Bronchial epithelial cell (primary cell): ENCODE data around the gene PITHD1. TPM values are rescaled to one million over a fixed set of nuclear protein-coding genes. Genes with fewer than 3 reads are reported as not detected.

Experiments
- DNase-seq: peaks from one replicate; pipeline ENCODE4 v3.0.0-alpha.2; 2010; ENCODE audit warnings: low read depth
- FAIRE-seq: peaks from 2 replicates; lab custom pipeline; 2011; peaks lifted over from hg19 to GRCh38; lab: Jason Lieb, UNC
- H3K27me3 ChIP-seq: 2 replicates; pipeline ENCODE4 v1.5.1; 2011; ENCODE audit warnings: low read length; ENCODE audit not compliant: control insufficient read depth, insufficient read depth
- H3K36me3 ChIP-seq: 2 replicates; pipeline ENCODE4 v1.5.1; 2011; ENCODE audit warnings: low read length; ENCODE audit not compliant: control insufficient read depth, insufficient read depth
- H3K4me3 ChIP-seq: 2 replicates; pipeline ENCODE4 v1.5.1; 2011; ENCODE audit warnings: mild to moderate bottlenecking, low read depth, low read length, control low read depth
- total RNA-seq: library from RNA; depleted of rRNA; stranded (reverse); fragments of >200 nt; gene quantifications from 2 replicates; pipeline ENCODE4 v1.2.1, GENCODE V29; 2014
- TF ChIP-seq, protein P1 (sequence below): IDR thresholded peaks from 2 replicates; pipeline ENCODE4 v1.5.1; 2011; ENCODE audit warnings: mild to moderate bottlenecking, moderate library complexity, low read length, control low read depth, inconsistent platforms; ENCODE audit not compliant: insufficient read depth, severe bottlenecking

PITHD1 gene
- total RNA-seq, 1 donor from 2014 or later: 66.1 TPM

- peak; percentile 57 for DNase-seq
- H3K27me3 ChIP-seq: no peaks in the 10 kb centered on the region
- peak; percentile 94 for FAIRE-seq
- no peak overlapping the region for H3K4me3 ChIP-seq
- TF ChIP-seq, protein P1, sequence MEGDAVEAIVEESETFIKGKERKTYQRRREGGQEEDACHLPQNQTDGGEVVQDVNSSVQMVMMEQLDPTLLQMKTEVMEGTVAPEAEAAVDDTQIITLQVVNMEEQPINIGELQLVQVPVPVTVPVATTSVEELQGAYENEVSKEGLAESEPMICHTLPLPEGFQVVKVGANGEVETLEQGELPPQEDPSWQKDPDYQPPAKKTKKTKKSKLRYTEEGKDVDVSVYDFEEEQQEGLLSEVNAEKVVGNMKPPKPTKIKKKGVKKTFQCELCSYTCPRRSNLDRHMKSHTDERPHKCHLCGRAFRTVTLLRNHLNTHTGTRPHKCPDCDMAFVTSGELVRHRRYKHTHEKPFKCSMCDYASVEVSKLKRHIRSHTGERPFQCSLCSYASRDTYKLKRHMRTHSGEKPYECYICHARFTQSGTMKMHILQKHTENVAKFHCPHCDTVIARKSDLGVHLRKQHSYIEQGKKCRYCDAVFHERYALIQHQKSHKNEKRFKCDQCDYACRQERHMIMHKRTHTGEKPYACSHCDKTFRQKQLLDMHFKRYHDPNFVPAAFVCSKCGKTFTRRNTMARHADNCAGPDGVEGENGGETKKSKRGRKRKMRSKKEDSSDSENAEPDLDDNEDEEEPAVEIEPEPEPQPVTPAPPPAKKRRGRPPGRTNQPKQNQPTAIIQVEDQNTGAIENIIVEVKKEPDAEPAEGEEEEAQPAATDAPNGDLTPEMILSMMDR: peak; percentile 80
- H3K36me3 ChIP-seq: peaks cover 8% of the 10 kb centered on the region
Observed at GRCh38 chr1:23810818-23811540, 32.8 kb downstream of the PITHD1 start.

- TF ChIP-seq, protein P1: no peak
- DNase-seq (no peak), FAIRE-seq (no peak)
- H3K36me3 ChIP-seq: peaks cover 8% of the 10 kb centered on the region
- H3K4me3 ChIP-seq: no peak overlapping the region
- H3K27me3 ChIP-seq: no peaks in the 10 kb centered on the region
Observed at GRCh38 chr1:23814016-23814415, 35.8 kb downstream of the PITHD1 start.

- no peak for FAIRE-seq
- Histone ChIP-seq H3K27me3 (no peaks in the 10 kb centered on the region), H3K36me3 (peaks cover 8% of the 10 kb centered on the region), H3K4me3 (no peak overlapping the region)
- TF ChIP-seq, protein P1: no peak
- no peak for DNase-seq
Observed at GRCh38 chr1:23816361-23816760, 38.1 kb downstream of the PITHD1 start.

DNA sequence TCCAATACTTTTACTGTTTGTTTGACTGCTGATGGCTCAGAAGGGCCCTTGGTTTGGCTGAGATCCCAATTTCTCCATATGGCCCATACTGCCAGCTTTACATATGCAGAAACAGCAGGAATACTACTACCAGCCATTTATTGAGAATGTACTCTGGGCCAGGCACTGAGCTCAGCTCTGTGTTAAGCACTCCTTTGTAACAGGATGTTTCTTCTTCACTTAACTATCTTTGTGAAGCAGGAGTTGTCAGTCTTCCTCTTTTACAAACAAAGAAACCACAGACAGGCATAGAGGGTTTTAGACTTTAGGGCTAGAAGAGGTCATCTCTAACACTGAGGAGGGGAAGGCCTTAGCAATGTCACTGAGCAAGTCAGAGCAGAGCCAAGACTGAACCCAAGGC, 38.7 kb downstream of the PITHD1 start:
- Histone ChIP-seq H3K4me3 (no peak overlapping the region), H3K36me3 (peaks cover 8% of the 10 kb centered on the region), H3K27me3 (no peaks in the 10 kb centered on the region)
- no peak for DNase-seq
- no peak for FAIRE-seq
- TF ChIP-seq, protein P1: no peak

DNA sequence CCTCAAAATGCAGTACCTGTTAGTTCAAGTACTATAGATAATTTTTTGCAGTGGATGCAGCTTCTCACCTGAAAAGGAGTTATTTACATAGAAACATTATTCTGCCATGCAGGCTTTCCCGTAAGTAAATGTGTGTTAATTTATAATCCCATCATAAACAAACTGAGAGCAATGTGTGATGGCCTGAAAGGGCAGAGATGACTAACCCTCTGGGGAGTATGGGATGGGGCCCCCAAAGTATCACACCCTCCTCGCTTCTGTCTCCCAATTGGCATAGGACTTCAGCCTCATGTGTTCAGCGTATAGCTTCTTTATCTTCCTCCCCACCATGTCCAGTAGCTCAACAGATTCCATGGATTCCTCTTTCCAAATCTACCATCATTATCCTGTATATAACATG, 39.4 kb downstream of the PITHD1 start:
- FAIRE-seq (no peak), DNase-seq (no peak)
- Histone ChIP-seq H3K4me3 (no peak overlapping the region), H3K27me3 (no peaks in the 10 kb centered on the region), H3K36me3 (peaks cover 7% of the 10 kb centered on the region)
- TF ChIP-seq, protein P1: no peak

DNA sequence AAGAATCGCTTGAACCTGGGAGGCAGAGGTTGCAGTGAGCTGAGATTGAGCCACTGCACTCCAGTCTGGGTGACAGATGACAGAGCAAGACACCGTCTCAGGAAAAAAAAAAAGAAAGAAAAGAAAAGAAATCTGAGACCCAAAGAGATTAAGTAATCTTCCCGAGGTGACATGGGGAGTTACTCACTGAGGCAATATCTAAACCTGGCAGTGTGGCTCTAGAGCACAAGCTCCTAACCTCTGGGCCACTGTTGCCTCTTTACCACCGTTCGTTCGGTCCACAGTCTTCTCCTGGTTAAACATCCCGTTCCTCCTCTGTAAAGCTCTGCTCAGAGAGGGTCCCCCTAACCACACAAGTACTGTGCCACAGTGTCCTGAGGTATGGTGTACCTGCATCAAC, 45.5 kb downstream of the PITHD1 start:
- DNase-seq: no peak
- H3K27me3 ChIP-seq: no peaks in the 10 kb centered on the region
- no peak overlapping the region for H3K4me3 ChIP-seq
- no peaks in the 10 kb centered on the region for H3K36me3 ChIP-seq
- no peak for FAIRE-seq
- TF ChIP-seq, protein P1: no peak
